Measurements from ENCODE around the gene SLC3A2. TPM values are rescaled to one million over a fixed set of nuclear protein-coding genes. Genes with fewer than 3 reads are reported as not detected.
"Not testable (repeated sequence)": the region's sequence is repeated elsewhere in the genome, so short reads cannot be mapped to it uniquely, and the experiment has no call there.

The SLC3A2 gene
- polyA plus RNA-seq, 4 donors, result 159 to 219 (median 183) TPM

DNA sequence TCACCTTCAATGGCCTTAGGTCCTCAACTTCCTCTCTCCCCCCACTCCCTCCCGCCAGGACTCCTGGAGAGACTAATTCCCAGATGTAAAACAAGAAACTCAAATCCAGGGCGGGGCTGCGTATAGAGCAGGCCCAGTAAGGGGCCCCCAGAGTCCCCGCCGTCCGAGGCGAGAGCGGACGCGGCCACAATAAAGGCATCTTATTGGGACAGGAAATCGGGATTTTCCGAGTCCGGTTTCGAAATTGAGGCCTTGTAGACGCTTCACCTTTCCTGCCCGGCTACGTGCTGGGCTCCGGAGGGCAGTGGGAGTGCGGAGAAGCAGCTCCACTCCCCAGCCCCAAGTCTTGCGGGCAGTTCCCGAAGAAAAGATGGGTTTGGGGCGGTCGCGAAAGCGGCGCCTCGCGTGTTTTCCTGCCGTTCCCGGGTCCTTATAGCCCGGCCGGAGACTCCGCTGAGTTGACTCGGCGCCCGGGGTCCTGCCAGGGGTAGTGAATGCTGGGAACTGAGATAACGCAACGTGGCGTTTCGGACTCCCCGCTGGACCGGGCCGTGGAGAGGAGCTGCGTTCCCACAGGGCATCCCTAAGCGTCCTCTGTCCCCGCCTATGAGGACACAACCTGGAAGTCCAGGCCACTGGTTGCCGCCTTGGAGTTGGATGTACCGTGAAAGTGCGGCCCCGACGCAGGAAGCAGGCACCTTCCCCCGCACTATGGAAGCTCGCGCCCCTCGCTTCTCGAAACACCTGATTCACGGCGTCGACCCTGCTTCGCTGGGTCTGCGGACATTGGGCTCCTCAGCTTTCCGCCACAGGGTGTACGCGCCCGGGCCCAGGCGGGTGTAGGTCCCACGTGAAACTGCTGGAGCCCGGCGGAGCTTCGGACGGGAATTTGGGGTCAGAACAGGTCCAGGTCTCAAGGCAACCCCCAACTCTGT is 45.3 kb downstream of the SLC3A2 start:
- DNase-seq (ENCODE audit: low read depth in 4 of 4, low spot score in 2 of 4), result no peak

DNA sequence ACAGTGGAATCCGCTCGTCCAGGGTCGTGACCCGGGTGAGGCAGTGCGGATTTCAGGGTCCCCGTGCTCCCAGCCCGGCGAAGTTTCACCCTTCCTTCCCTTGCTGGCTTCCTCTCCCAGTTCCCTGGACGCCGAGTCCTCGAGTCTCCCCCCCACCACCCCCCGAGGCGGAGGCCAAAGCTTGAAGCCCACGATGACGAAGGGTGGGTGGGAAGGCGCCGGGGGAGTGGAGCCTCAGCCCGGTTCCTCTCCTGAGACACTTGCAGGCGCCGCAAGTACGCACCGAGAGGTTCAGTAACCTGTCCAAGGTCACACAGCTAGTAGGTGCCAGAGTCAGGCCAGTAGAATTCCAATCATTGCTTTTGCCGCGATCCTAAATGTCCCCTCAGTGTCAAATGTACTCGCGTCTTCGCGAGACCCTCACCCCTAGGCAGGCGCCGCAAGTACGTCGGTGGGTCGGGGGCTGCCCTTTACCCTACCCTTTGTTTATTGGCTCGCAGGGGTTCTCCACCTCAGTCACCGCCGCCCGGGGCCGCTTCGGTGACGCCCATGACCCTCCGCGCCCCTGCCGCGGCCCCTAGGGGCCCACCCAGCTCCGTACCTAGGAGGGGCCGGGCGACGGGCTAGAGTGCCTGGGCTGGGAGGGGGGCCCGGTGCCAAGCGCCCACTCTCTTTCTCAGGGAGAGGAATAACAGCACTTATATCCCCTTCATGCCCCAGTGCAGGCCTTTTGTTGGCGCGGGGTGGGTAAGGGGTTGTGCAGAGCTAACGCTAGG is 46.2 kb downstream of the SLC3A2 start:
- DNase-seq (ENCODE audit: low read depth in 4 of 4, low spot score in 2 of 4), result no peak

- no peak for DNase-seq (ENCODE audit: low read depth in 4 of 4, low spot score in 2 of 4)
Observed at GRCh38 chr11:62928011-62928410, 47.3 kb downstream of the SLC3A2 start.

GRCh38 chr11:62930157-62930556 is 49.5 kb downstream of the SLC3A2 start:
- DNase-seq (ENCODE audit: low read depth in 4 of 4, low spot score in 2 of 4), result no peak

- DNase-seq (ENCODE audit: low read depth in 4 of 4, low spot score in 2 of 4), result no peak
Observed at GRCh38 chr11:62930666-62931065, 50.0 kb downstream of the SLC3A2 start.

DNA sequence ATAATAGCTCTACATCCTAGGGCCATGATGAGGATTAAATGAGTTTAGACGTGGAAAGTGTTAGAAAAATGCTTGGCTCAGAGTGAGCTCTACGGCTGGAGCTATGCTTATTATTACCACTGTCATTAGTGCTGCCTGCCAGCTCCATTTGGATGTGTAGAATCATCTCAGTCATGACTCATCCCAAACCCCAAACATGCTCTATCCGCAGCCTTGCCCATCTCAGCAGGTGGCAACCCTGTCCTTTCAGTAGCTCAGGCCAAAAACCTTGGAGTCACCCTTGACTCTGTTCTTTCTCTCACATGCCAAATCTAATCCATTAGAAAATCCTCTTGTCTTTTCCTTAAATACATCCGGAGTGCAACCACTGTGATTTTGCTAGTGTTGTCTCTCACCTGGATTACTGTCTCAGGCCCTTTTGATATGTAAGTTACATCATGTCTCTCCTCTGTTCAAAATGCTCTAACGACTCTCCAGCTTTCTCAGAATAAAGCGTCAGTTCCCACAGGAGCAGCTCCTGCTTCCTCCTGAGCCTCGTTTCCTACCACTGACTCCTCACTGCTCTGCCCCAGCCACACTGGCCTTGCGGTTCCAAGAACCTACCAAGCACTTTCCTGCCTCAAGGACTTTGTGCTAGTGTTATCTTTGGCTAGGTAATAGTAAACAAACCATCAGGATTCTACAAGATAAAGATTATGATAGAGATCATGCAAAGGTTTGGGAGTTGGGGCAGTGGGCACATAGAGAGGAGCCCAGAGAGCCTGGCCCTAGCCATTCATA is 51.0 kb downstream of the SLC3A2 start:
- no peak for DNase-seq (ENCODE audit: low read depth in 4 of 4, low spot score in 2 of 4)

DNA sequence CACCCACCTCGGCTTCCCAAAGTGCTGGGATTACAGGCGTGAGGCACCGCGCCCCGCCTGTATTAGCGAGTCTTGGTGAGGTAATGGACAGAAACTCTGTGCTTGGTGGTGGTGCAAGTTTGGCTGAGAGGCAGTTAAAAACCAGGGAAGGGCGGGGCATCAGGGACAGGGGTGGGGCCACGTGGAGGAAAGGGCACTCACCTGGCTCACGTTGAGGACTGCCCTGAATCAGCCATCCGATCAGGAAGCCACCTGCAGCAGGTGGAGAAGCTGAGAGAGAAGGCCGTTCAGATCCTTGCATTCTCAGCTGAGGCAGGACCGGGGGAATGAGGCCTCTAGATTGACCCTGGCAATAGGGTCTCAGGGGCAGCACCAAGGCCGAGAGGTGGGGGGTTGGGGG is 52.6 kb downstream of the SLC3A2 start:
- DNase-seq (ENCODE audit: low read depth in 4 of 4, low spot score in 2 of 4), result no peak

DNA sequence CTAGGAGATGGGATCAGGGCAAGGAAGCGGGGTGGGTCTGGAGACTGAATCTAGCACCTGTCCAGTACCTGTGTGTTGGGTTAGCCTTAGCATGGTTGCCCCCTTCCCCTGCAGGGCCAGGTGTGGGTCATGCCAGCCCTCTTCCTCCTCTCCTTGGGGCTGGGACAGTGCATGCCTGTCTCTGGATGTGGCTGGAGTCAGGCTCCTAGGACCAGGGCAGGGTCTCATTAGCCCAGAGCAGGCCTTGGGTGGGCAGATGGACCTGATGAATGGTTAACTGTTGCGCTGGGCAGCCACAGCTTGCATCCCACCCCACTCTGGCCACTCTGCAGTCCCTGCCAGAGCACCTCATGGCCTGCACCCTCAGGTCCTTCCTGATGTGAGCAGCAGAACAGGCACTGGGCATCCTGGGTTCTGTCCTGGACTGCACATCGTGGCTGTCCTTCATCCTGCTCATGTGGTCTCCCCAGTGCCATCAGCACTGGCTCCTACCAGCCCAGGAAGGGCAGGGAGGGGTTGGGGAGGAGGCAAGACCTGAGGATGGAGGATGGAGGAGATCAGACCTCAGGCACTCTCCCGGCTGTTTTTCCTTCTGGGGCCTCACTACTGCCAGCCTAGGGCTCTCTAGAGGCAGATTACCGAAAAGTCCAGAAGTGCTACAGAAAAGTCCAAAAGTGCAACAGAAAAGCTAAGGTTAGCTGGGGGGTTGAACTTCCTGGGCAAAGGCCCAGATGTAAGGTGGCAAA is 53.2 kb downstream of the SLC3A2 start:
- no peak for DNase-seq (ENCODE audit: low read depth in 4 of 4, low spot score in 2 of 4)

- DNase-seq (ENCODE audit: low read depth in 4 of 4, low spot score in 2 of 4), result no peak
Observed at GRCh38 chr11:62934496-62934785, 53.7 kb downstream of the SLC3A2 start.

GRCh38 chr11:62937528-62937927 is 56.8 kb downstream of the SLC3A2 start:
- DNase-seq (ENCODE audit: low read depth in 4 of 4, low spot score in 2 of 4), result not testable (repeated sequence)

Other genes starting within 250 kb of the SLC3A2 start
- gene GANAB, start 234.3 kb upstream of the SLC3A2 start, polyA plus RNA-seq (ENCODE audit: insufficient read length in 4 of 4), result 100 to 1,000 TPM; 373 to 393 (median 382) TPM
- gene INTS5, start 227.6 kb upstream of the SLC3A2 start, polyA plus RNA-seq (ENCODE audit: insufficient read length in 4 of 4), result 10 to 100 TPM; 18.3 to 23.9 (median 21.8) TPM
- 10 to 100 TPM; 49.4 to 63.8 (median 57.8) TPM for gene C11orf98, start 215.7 kb upstream of the SLC3A2 start, polyA plus RNA-seq (ENCODE audit: insufficient read length in 4 of 4)
- 1 to 10 TPM; 3.9 to 8.9 (median 6.2) TPM for gene CSKMT, start 215.6 kb upstream of the SLC3A2 start, polyA plus RNA-seq (ENCODE audit: insufficient read length in 4 of 4)
- gene UQCC3, start 209.2 kb upstream of the SLC3A2 start, polyA plus RNA-seq (ENCODE audit: insufficient read length in 4 of 4), result 10 to 100 TPM in 2 of 4 donors, 1 to 10 TPM in 2; 7.7 to 13.9 (median 11.1) TPM
- gene LBHD1, start 208.6 kb upstream of the SLC3A2 start, polyA plus RNA-seq (ENCODE audit: insufficient read length in 4 of 4), result 10 to 100 TPM in 1 of 4 donors, 1 to 10 TPM in 3; 5.3 to 12.9 (median 9.0) TPM
- gene UBXN1, start 201.8 kb upstream of the SLC3A2 start, polyA plus RNA-seq (ENCODE audit: insufficient read length in 4 of 4), result 100 to 1,000 TPM; 151 to 187 (median 174) TPM
- 1 to 10 TPM in 3 of 4 donors, under 1 TPM in 1; 0.99 to 1.3 (median 1.1) TPM for gene LRRN4CL, start 191.4 kb upstream of the SLC3A2 start, polyA plus RNA-seq (ENCODE audit: insufficient read length in 4 of 4)
- gene BSCL2, start 173.5 kb upstream of the SLC3A2 start, polyA plus RNA-seq (ENCODE audit: insufficient read length in 4 of 4), result 10 to 100 TPM; 64.2 to 81.1 (median 72.0) TPM
- 1 to 10 TPM; 1.4 to 3.8 (median 2.4) TPM for gene GNG3, start 173.2 kb upstream of the SLC3A2 start, polyA plus RNA-seq (ENCODE audit: insufficient read length in 4 of 4)
- 10 to 100 TPM; 75.9 to 91.8 (median 81.6) TPM for gene HNRNPUL2, start 153.4 kb upstream of the SLC3A2 start, polyA plus RNA-seq (ENCODE audit: insufficient read length in 4 of 4)
- gene TTC9C, start 152.4 kb upstream of the SLC3A2 start, polyA plus RNA-seq (ENCODE audit: insufficient read length in 4 of 4), result 10 to 100 TPM; 35.7 to 47.7 (median 42.8) TPM
- 1 to 10 TPM; 8.0 to 9.6 (median 8.5) TPM for gene ZBTB3, start 126.7 kb upstream of the SLC3A2 start, polyA plus RNA-seq (ENCODE audit: insufficient read length in 4 of 4)
- 100 to 1,000 TPM; 132 to 173 (median 146) TPM for gene POLR2G, start 119.3 kb upstream of the SLC3A2 start, polyA plus RNA-seq (ENCODE audit: insufficient read length in 4 of 4)
- 10 to 100 TPM; 27.5 to 40.2 (median 37.2) TPM for gene TAF6L, start 109.5 kb upstream of the SLC3A2 start, polyA plus RNA-seq (ENCODE audit: insufficient read length in 4 of 4)
- gene TMEM179B, start 93.5 kb upstream of the SLC3A2 start, polyA plus RNA-seq (ENCODE audit: insufficient read length in 4 of 4), result 10 to 100 TPM; 65.7 to 71.3 (median 67.2) TPM
- 10 to 100 TPM; 25.2 to 36.2 (median 29.6) TPM for gene TMEM223, start 88.9 kb upstream of the SLC3A2 start, polyA plus RNA-seq (ENCODE audit: insufficient read length in 4 of 4)
- 100 to 1,000 TPM; 108 to 134 (median 119) TPM for gene NXF1, start 75.5 kb upstream of the SLC3A2 start, polyA plus RNA-seq (ENCODE audit: insufficient read length in 4 of 4)
- gene STX5, start 48.8 kb upstream of the SLC3A2 start, polyA plus RNA-seq (ENCODE audit: insufficient read length in 4 of 4), result 10 to 100 TPM; 53.8 to 61.9 (median 56.1) TPM
- gene TEX54, start 48.1 kb upstream of the SLC3A2 start, polyA plus RNA-seq (ENCODE audit: insufficient read length in 4 of 4), result under 1 TPM in 1 of 4 donors, not detected in 3; 0.33 TPM
- 10 to 100 TPM; 34.0 to 50.7 (median 46.2) TPM for gene WDR74, start 41.3 kb upstream of the SLC3A2 start, polyA plus RNA-seq (ENCODE audit: insufficient read length in 4 of 4)
- under 1 TPM in 2 of 4 donors, not detected in 2; 0.05 to 0.12 TPM for gene CHRM1, start 40.5 kb downstream of the SLC3A2 start, polyA plus RNA-seq (ENCODE audit: insufficient read length in 4 of 4)
- gene SLC22A6, start 104.1 kb downstream of the SLC3A2 start, polyA plus RNA-seq (ENCODE audit: insufficient read length in 4 of 4), result 10 to 100 TPM; 19.9 to 38.0 (median 30.4) TPM
- gene SLC22A8, start 134.9 kb downstream of the SLC3A2 start, polyA plus RNA-seq (ENCODE audit: insufficient read length in 4 of 4), result 10 to 100 TPM; 26.6 to 57.9 (median 43.2) TPM